DMS79 (cell line): Measurements from ENCODE around the gene EMP1.

Experiments
- DNase-seq: peaks from one replicate; lab custom pipeline; 2025; lab: John Stamatoyannopoulos, UW

The EMP1 gene

GRCh38 chr12:13173012-13173932, 23.3 kb upstream of the EMP1 start:
- DNase-seq = no peak

- no peak for DNase-seq
Measured at GRCh38 chr12:13175499-13175898, 21.0 kb upstream of the EMP1 start.

GRCh38 chr12:13176256-13176655, 20.3 kb upstream of the EMP1 start:
- no peak for DNase-seq

GRCh38 chr12:13177373-13177772, 19.2 kb upstream of the EMP1 start:
- no peak for DNase-seq

GRCh38 chr12:13177906-13178305, 18.6 kb upstream of the EMP1 start:
- no peak for DNase-seq

- DNase-seq = no peak
Measured at GRCh38 chr12:13178568-13179210, 17.8 kb upstream of the EMP1 start.

- DNase-seq = no peak
Measured at GRCh38 chr12:13179211-13180074, 17.1 kb upstream of the EMP1 start.

- no peak for DNase-seq
Measured at GRCh38 chr12:13181375-13182070, 15.0 kb upstream of the EMP1 start.

- DNase-seq = no peak
Measured at GRCh38 chr12:13182881-13183280, 13.6 kb upstream of the EMP1 start.

- DNase-seq = no peak
Measured at GRCh38 chr12:13183620-13184019, 12.9 kb upstream of the EMP1 start.

GRCh38 chr12:13186302-13186701, 10.2 kb upstream of the EMP1 start:
- no peak for DNase-seq

- no peak for DNase-seq
Measured at GRCh38 chr12:13187399-13187798, 9.1 kb upstream of the EMP1 start.

GRCh38 chr12:13189264-13189663, 7.3 kb upstream of the EMP1 start:
- no peak for DNase-seq

GRCh38 chr12:13190275-13190674, 6.3 kb upstream of the EMP1 start:
- no peak for DNase-seq

- no peak for DNase-seq
Measured at GRCh38 chr12:13192719-13193118, 3.8 kb upstream of the EMP1 start.

GRCh38 chr12:13193505-13194231, 2.9 kb upstream of the EMP1 start:
- no peak for DNase-seq

- no peak for DNase-seq
Measured at GRCh38 chr12:13194401-13195110, 2.0 kb upstream of the EMP1 start.

- DNase-seq = no peak
Measured at GRCh38 chr12:13195250-13195649, 1.3 kb upstream of the EMP1 start.

- DNase-seq = no peak
Measured at GRCh38 chr12:13195785-13196129, 769 bp upstream of the EMP1 start.

- DNase-seq = no peak
Measured at GRCh38 chr12:13197032-13197431, 506 bp downstream of the EMP1 start.
